KOPT-K1 (cell line): ENCODE results near the gene NEMP2.

Experiments used
- H3K27ac ChIP-seq: fragments of 200-600 bp; sonication (generic); 2 replicates; pipeline ENCODE4 v1.5.1; 2016; ENCODE audit warnings: antibody characterized with exemption, mild to moderate bottlenecking, low read depth, low read length; ENCODE audit not compliant: poor library complexity, severe bottlenecking
- H3K36me3 ChIP-seq: fragments of 200-600 bp; sonication (generic); 2 replicates; pipeline ENCODE4 v1.5.1; 2017; ENCODE audit warnings: antibody characterized with exemption, mild to moderate bottlenecking, low read length, moderate library complexity; ENCODE audit not compliant: insufficient read depth
- H3K9me3 ChIP-seq: fragments of 200-600 bp; sonication (generic); 2 replicates; pipeline ENCODE4 v1.5.1; 2017; ENCODE audit warnings: antibody characterized with exemption, low read length, mild to moderate bottlenecking; ENCODE audit not compliant: insufficient read depth, poor library complexity, severe bottlenecking

Gene NEMP2

GRCh38 chr2:190454795-190455194 lies 79.7 kb downstream of the NEMP2 start:
- Histone ChIP-seq H3K27ac (no peak overlapping the region), H3K36me3 (peaks cover 35% of the 10 kb centered on the region; the same call in 1 of the 2 replicates), H3K9me3 (no peaks in the 10 kb centered on the region)
